Peyer's patch (tissue), 4 donors: ENCODE results near the gene ANO2. TPM values are rescaled to one million over a fixed set of nuclear protein-coding genes. Genes with fewer than 3 reads are reported as not detected.

Source experiments
- DNase-seq, 3 donors: peaks; one replicate each; pipeline ENCODE4 v3.0.0-alpha.2; 2017 to 2019
- H3K27ac ChIP-seq, 4 donors: fragments of 200-600 bp; sonication (generic); one replicate each; pipeline ENCODE4 v1.5.1; 2016 to 2019
- H3K27me3 ChIP-seq, 2 donors: fragments of 200-600 bp; sonication (generic); one replicate each; pipeline ENCODE4 v1.5.1; 2019
- H3K36me3 ChIP-seq, 3 donors: fragments of 200-600 bp; sonication (generic); one replicate each; pipeline ENCODE4 v1.5.1; 2016 to 2019
- H3K4me1 ChIP-seq, 4 donors: fragments of 200-600 bp; sonication (generic); one replicate each; pipeline ENCODE4 v1.5.1; 2016 to 2019
- H3K4me3 ChIP-seq, 4 donors: fragments of 200-600 bp; sonication (generic); 1 replicate in 3 of 4; 2 replicates in 1 of 4; pipeline ENCODE4 v1.5.1; 2016 to 2019; ENCODE audit warnings: mild to moderate bottlenecking in 1 of 4
- H3K9me3 ChIP-seq, 4 donors: fragments of 200-600 bp; sonication (generic); one replicate each; pipeline ENCODE4 v1.5.1; 2016 to 2019; ENCODE audit warnings: mild to moderate bottlenecking in 1 of 4
- POLR2A ChIP-seq, 2 donors: fragments of 450-650 bp; IDR thresholded peaks; one replicate each; pipeline ENCODE4 v1.5.1; 2017; ENCODE audit warnings: antibody characterized with exemption in 2 of 2, mild to moderate bottlenecking in 2 of 2, moderate library complexity in 2 of 2
- total RNA-seq, 4 donors: library from RNA; depleted of rRNA; stranded (reverse); fragments of >200 nt; gene quantifications; one replicate each; pipeline ENCODE4 v1.1.0, GENCODE V29; 2016
- TF ChIP-seq, protein P1 (sequence below), 6 experiments: fragments of 450-650 bp in 4 of 6; fragments of 200-600 bp in 2 of 6; sonication (generic) in 1 of 6; IDR thresholded peaks; one replicate each; pipeline ENCODE4 v1.5.1; 2017 to 2019; ENCODE audit warnings: antibody characterized with exemption in 6 of 6, mild to moderate bottlenecking in 3 of 6, moderate library complexity in 1 of 6

ANO2 gene
- total RNA-seq, 4 donors from 2014 or later: 0.53 to 23.9 (median 5.8) TPM

DNA sequence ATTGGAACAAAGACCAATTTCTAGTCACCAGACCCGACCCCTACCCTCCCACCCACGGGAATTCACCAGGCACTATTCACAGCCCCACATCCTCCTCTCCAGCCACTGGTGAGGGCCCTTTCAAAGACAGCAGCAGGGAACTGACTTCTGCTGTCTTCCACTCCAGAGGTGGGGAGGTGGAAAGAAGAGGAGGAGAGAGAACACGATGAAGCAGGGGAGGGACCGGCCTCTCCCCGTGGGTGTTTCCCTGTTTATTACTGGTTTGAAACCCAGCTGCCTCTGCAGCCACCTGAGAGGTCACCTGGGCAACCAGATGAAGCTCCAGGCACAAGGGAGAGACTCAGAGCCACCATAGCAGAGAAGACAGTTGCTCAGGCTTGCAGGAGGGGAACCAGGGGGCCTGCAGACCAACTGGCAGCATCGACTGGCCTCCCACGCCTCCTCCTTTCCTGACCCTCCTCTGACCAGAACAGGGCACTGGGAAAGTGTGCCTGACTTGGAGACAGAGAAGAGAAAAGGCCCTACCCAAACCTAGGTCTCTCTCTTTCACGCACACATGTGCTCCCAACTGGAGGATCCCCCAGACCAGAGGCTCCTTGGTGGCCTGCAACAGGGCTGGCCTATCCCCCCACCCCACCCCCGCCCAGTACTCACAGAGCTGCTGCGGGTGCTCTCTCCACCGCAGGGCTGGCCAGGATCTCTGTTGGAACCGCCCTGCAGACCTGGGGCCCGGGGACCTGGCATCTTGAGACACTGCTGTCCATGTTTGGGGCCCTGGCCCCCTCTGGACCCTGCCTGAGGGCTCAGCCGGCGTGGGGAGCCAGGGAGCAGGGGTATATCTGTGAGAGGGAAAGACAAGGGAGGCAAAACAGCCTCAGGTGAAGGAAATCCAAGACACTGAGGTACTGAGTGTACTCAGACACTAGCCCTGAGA lies 22.8 kb downstream of the ANO2 start:
- H3K27ac ChIP-seq: no peak overlapping the region
- H3K36me3 ChIP-seq: no peaks in the 10 kb centered on the region
- TF ChIP-seq, protein P1, sequence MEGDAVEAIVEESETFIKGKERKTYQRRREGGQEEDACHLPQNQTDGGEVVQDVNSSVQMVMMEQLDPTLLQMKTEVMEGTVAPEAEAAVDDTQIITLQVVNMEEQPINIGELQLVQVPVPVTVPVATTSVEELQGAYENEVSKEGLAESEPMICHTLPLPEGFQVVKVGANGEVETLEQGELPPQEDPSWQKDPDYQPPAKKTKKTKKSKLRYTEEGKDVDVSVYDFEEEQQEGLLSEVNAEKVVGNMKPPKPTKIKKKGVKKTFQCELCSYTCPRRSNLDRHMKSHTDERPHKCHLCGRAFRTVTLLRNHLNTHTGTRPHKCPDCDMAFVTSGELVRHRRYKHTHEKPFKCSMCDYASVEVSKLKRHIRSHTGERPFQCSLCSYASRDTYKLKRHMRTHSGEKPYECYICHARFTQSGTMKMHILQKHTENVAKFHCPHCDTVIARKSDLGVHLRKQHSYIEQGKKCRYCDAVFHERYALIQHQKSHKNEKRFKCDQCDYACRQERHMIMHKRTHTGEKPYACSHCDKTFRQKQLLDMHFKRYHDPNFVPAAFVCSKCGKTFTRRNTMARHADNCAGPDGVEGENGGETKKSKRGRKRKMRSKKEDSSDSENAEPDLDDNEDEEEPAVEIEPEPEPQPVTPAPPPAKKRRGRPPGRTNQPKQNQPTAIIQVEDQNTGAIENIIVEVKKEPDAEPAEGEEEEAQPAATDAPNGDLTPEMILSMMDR (IDR thresholded peaks at IDR 0.05): no peak
- no peak for TF ChIP-seq POLR2A (IDR thresholded peaks at IDR 0.05)
- H3K4me3 ChIP-seq: no peak overlapping the region
- no peaks in the 10 kb centered on the region for H3K4me1 ChIP-seq
- no peak for DNase-seq
- H3K27me3 ChIP-seq: no peaks in the 10 kb centered on the region
- no peaks in the 10 kb centered on the region for H3K9me3 ChIP-seq

- no peak for DNase-seq
Measured at GRCh38 chr12:5921027-5921909, 23.8 kb downstream of the ANO2 start.

GRCh38 chr12:5916785-5917290 lies 28.2 kb downstream of the ANO2 start:
- TF ChIP-seq, protein P1 (IDR thresholded peaks at IDR 0.05): no peak
- no peak overlapping the region for H3K27ac ChIP-seq
- no peaks in the 10 kb centered on the region for H3K9me3 ChIP-seq
- no peaks in the 10 kb centered on the region for H3K4me1 ChIP-seq
- no peak overlapping the region for H3K4me3 ChIP-seq
- no peak for DNase-seq
- no peaks in the 10 kb centered on the region for H3K27me3 ChIP-seq
- no peaks in the 10 kb centered on the region for H3K36me3 ChIP-seq

More at GRCh38 chr12:5921027-5921909, 23.8 kb downstream of the ANO2 start:
- Histone ChIP-seq H3K9me3 (no peaks in the 10 kb centered on the region), H3K27me3 (no peaks in the 10 kb centered on the region), H3K36me3 (no peaks in the 10 kb centered on the region), H3K27ac (no peak overlapping the region), H3K4me3 (no peak overlapping the region), H3K4me1 (no peaks in the 10 kb centered on the region)
- no peak for TF ChIP-seq POLR2A (IDR thresholded peaks at IDR 0.05)
- TF ChIP-seq, protein P1 (IDR thresholded peaks at IDR 0.05): no peak

DNA sequence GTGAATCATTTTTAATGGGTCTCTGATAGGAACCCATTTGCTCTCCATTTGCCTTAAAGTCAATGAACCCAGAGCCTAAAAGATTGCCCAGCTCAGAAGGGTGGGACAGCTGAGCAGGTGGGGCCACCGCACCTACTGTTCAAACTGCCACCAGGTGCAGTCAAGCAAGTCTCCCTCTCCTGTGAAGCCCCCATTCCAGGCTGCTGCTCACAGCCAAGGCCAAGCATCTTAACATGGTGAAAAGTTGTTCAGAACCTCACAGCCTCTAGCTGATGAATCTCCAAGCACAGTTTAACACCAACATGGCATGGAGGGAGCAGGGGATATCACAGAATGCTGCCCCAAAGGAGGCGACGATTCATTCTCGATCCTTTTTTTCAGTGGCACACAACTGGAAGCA lies 29.5 kb downstream of the ANO2 start:
- Histone ChIP-seq H3K9me3 (no peaks in the 10 kb centered on the region), H3K27me3 (no peaks in the 10 kb centered on the region), H3K36me3 (no peaks in the 10 kb centered on the region), H3K27ac (no peak overlapping the region), H3K4me3 (no peak overlapping the region), H3K4me1 (no peaks in the 10 kb centered on the region)
- no peak for TF ChIP-seq POLR2A (IDR thresholded peaks at IDR 0.05)
- TF ChIP-seq, protein P1 (IDR thresholded peaks at IDR 0.05): no peak
- DNase-seq: no peak

- Histone ChIP-seq H3K36me3 (no peaks in the 10 kb centered on the region), H3K27ac (no peak overlapping the region), H3K4me1 (no peaks in the 10 kb centered on the region), H3K27me3 (no peaks in the 10 kb centered on the region), H3K9me3 (no peaks in the 10 kb centered on the region), H3K4me3 (no peak overlapping the region)
- TF ChIP-seq, protein P1 (IDR thresholded peaks at IDR 0.05): no peak
- no peak for DNase-seq
Measured at GRCh38 chr12:5914387-5915149, 30.5 kb downstream of the ANO2 start.
